HUES6 (cell line): ENCODE data around the gene ERN1.

Source experiments
- H3K27ac ChIP-seq: 2 replicates; pipeline ENCODE4 v1.7.0; 2013; ENCODE audit warnings: low read depth, mild to moderate bottlenecking, low read length, inconsistent platforms
- H3K27me3 ChIP-seq: 2 replicates; pipeline ENCODE4 v1.6.1; 2013; ENCODE audit warnings: low read length; ENCODE audit not compliant: control insufficient read depth, insufficient read depth
- H3K36me3 ChIP-seq: 2 replicates; pipeline ENCODE4 v1.6.1; 2013; ENCODE audit warnings: low read length; ENCODE audit not compliant: control insufficient read depth, insufficient read depth
- H3K4me1 ChIP-seq: 2 replicates; pipeline ENCODE4 v1.6.1; 2013; ENCODE audit warnings: low read length; ENCODE audit not compliant: control insufficient read depth, insufficient read depth
- H3K4me3 ChIP-seq: 2 replicates; pipeline ENCODE4 v1.5.1; 2013; ENCODE audit warnings: low read depth, low read length
- H3K9ac ChIP-seq: one replicate; pipeline ENCODE4 v1.6.1; 2013; ENCODE audit warnings: mild to moderate bottlenecking, low read length
- H3K9me3 ChIP-seq: 2 replicates; pipeline ENCODE4 v1.6.1; 2013; ENCODE audit warnings: low read depth, low read length; ENCODE audit not compliant: control insufficient read depth, insufficient read depth

Gene ERN1

DNA sequence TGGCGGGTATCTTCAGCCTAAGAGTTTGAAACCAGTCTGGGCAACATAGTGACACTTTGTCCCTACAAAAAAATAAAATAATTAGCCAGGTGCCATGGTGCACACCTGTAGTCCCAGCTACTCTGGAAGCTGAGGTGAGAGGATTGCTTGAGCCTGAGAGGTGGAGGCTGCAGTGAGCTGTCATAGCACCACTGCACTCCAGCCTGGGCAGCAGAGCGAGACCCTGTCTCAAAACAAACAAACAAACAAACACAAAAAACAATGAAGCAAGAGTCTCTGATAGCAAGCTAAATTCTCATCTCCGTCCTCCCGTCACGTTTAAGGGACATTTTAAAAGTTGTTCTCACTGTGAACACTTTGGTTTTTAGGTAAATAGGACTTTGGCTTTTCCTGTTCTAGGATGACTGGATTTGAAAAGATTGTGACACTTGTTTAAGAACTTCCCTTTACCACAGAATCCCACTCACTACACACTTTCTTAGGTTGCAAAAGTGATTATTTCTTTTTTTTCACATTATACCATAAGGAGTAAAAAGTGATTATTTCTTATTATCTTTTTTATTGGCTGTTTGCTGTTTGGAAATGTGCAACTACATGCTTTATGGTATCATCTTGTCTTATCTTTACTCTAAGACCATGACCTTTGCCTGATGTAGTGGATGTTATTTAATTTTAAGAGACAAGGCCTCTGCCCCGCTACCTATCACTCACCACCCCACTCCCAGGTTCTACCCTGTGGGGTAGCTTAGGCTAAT is 4.4 kb upstream of the ERN1 start:
- peaks cover 6% of the 10 kb centered on the region; the same call in 1 of the 2 replicates for H3K4me1 ChIP-seq

DNA sequence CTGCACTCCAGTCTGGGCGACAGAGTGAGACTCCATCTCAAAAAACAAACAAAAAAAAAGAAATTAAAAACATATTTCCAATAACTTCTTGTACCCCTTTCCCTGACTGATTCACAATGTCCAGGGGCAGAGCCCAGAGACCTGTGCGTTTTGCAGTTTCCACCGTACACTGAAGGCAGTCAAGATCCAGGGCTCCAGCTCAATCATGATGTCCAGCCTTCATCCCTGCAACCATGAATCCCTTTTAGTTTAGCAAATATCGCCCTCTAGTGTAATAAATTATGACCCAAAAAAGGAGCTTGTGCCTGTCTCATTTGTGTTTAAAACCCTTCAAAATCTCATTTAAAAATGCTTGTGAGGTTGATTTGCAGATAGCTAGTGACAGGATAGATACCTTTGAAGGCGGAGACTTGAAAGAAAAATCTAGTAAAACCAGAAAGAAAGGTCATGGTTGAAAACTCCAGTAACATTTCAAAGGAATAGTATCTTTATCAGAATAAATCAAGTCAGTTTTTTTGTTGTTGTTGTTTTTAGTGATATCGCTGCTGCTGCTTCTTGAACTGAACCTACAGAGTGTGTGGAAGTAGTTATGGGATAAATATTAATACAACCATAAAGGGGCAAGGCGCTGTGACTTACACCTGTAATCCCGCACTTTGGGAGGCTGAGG is 3.7 kb upstream of the ERN1 start:
- H3K27ac ChIP-seq, result no peak overlapping the region
- H3K27me3 ChIP-seq, result peaks cover 21% of the 10 kb centered on the region
- H3K4me3 ChIP-seq, result no peak overlapping the region
- no peak overlapping the region for H3K9ac ChIP-seq
- no peaks in the 10 kb centered on the region for H3K36me3 ChIP-seq
- no peaks in the 10 kb centered on the region for H3K9me3 ChIP-seq
- peaks cover 12% of the 10 kb centered on the region; the same call in 1 of the 2 replicates for H3K4me1 ChIP-seq

More for the DNA sequence above, 4.4 kb upstream of the ERN1 start:
- Histone ChIP-seq H3K36me3 (no peaks in the 10 kb centered on the region), H3K27me3 (peaks cover 15% of the 10 kb centered on the region), H3K9ac (no peak overlapping the region), H3K9me3 (no peaks in the 10 kb centered on the region), H3K27ac (no peak overlapping the region), H3K4me3 (no peak overlapping the region)

DNA sequence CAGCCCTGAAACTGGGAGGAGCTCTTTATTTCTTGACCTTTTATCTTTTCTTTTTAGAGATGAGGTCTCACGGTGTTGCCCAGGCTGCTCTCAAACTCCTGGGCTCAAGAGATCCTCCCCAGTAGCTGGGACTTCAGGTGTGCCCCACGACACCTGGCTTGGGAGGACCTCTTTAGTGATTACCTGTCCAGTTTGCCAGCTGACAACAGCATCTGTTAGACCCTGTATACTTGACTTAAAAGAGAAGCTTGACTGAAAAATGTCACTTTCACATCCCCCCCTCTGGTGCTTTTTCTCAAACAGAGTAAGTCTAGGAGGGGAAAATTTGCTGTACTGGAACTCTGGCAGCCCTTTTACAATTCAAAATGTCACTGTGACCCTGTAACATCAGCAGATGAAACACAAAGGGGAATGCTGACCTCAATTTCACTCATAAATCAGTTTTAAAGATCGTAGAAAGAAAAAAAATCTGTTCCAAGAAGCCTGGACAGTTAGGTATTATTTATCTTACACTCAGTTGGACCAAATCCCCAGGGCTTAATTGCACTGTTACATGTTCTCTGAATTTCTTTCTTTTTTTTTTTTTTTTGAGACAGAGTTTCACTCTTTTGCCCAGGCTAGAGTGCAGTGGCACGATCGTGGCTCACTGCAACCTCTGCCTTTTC is 1.8 kb upstream of the ERN1 start:
- Histone ChIP-seq H3K4me1 (peaks cover 12% of the 10 kb centered on the region; the same call in 1 of the 2 replicates), H3K9ac (no peak overlapping the region), H3K9me3 (no peaks in the 10 kb centered on the region), H3K4me3 (no peak overlapping the region), H3K27ac (no peak overlapping the region), H3K27me3 (peaks cover 27% of the 10 kb centered on the region), H3K36me3 (no peaks in the 10 kb centered on the region)

DNA sequence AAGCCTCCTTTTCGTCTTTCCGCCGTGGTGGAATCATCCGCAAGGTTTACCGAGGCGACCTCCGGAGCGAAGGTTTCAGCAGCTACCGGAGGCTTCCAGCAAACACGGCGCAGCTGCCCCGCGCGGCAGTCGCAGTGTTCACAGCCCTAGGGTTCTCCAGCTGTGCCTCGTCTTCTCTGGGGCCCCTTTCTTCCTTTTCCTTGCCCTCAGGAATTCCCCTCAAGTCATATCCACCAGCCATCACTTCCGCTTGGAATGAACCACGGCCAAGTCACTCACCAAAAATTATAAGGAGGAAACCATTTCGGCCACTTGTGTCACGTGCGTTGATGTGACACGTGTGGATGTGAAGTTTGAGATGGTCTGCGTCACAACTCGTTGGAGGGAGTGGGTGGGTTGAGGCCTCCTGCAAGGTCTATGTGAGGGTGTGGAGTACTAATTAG is 636 bp upstream of the ERN1 start:
- Histone ChIP-seq H3K9ac (peak overlapping the region; percentile 12), H3K36me3 (no peaks in the 10 kb centered on the region), H3K27me3 (peaks cover 27% of the 10 kb centered on the region), H3K9me3 (no peaks in the 10 kb centered on the region), H3K4me1 (peaks cover 12% of the 10 kb centered on the region; the same call in 1 of the 2 replicates), H3K4me3 (peak overlapping the region; percentile 67), H3K27ac (no peak overlapping the region)

DNA sequence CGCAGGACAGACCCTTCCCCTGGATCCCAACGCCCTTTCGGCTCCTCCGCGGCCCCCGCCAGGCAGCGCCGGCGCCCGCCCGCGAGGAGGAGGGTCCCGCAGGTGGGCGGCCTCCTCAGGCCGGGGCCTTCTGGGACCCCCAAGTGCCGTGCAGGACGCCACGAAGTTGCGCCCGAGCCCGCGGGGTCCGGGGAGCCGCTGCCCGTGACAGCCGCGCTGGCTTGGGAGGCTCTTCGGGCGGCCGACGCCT is 504 bp downstream of the ERN1 start:
- Histone ChIP-seq H3K4me3 (peak overlapping the region; percentile 84), H3K4me1 (peaks cover 12% of the 10 kb centered on the region; the same call in 1 of the 2 replicates), H3K9ac (peak overlapping the region; percentile 76), H3K36me3 (no peaks in the 10 kb centered on the region), H3K27ac (no peak overlapping the region), H3K27me3 (peaks cover 27% of the 10 kb centered on the region), H3K9me3 (no peaks in the 10 kb centered on the region)

DNA sequence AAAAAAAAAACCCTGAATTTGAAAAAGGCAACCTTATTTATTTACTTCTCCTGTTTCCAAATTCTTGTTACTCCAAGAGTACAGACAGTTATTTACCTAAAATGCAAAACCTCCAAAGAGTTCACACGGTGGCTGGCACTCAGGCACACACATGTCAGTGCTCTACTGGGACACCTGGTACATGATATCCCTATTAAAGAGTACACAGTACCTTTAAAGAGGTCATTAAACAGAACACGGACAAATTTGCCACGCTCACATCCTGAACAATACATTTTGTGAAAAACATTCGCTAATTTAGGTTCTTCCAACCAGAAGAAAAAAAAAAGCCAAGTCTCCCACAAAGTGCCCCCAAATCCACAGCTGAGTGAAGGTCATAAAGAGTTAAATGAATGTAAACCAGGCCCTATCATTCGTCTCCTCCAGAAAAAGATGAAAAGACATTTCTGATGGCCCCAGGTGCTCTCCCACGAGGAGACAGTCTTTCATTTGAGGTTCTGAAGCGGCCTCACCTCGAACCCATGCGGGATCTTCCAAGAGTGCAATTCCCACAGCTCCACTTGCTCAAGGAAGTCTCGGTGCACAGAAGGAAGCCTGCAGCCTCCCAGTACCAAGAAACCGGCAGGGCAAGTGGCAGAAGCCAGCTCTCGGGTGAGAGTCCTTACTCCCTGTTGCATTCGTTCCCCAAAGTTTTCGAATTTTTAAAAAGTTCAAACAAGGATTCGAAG is 993 bp downstream of the ERN1 start:
- no peaks in the 10 kb centered on the region for H3K9me3 ChIP-seq
- peak overlapping the region; percentile 84 for H3K4me3 ChIP-seq
- H3K27ac ChIP-seq, result no peak overlapping the region
- H3K27me3 ChIP-seq, result peaks cover 27% of the 10 kb centered on the region
- peaks cover 12% of the 10 kb centered on the region; the same call in 1 of the 2 replicates for H3K4me1 ChIP-seq
- peak overlapping the region; percentile 76 for H3K9ac ChIP-seq
- no peaks in the 10 kb centered on the region for H3K36me3 ChIP-seq

DNA sequence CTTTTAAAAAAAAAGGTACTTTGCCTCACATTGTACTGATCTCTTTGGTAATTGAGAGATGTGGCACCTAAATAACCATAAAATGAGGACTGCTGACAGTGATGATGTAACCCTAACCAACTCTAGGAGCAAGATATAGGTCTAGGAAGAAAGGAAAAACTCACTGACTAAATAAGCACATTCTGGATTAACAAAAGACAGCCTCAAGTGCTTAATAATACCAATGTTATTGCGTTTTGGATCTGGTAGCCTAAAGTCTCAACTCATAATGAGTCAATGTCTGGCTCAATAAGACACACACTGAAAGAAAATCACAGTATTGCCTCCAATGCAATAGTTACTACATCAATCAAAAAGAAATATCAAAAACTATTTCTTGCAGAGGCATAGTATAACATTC is 3.0 kb downstream of the ERN1 start:
- no peak overlapping the region for H3K27ac ChIP-seq

DNA sequence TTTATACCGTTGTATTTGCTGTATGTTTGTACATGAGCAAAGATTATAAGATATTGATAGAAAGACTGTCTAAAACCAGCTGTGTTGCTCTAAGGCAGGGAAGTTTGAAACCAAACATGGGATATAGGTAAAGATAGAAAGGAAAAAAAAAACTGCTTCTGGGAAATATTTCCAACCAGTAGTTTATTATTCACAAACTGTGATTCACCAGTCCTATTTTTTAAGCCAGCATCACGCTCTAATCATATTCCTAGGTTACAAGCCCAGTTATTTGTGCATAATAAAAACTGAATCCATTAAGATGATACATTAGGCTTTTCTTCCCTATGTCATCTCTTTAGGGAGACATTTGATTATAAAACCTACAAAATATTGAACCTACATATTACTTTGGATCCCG is 4.0 kb downstream of the ERN1 start:
- Histone ChIP-seq H3K4me3 (no peak overlapping the region), H3K27me3 (peaks cover 18% of the 10 kb centered on the region), H3K4me1 (peaks cover 12% of the 10 kb centered on the region; the same call in 1 of the 2 replicates), H3K9me3 (no peaks in the 10 kb centered on the region), H3K9ac (no peak overlapping the region), H3K36me3 (no peaks in the 10 kb centered on the region), H3K27ac (no peak overlapping the region)

More for the DNA sequence above, 3.0 kb downstream of the ERN1 start:
- H3K9ac ChIP-seq, result no peak overlapping the region
- no peaks in the 10 kb centered on the region for H3K9me3 ChIP-seq
- H3K4me3 ChIP-seq, result no peak overlapping the region
- H3K36me3 ChIP-seq, result no peaks in the 10 kb centered on the region
- H3K27me3 ChIP-seq, result peaks cover 27% of the 10 kb centered on the region
- peaks cover 12% of the 10 kb centered on the region; the same call in 1 of the 2 replicates for H3K4me1 ChIP-seq

DNA sequence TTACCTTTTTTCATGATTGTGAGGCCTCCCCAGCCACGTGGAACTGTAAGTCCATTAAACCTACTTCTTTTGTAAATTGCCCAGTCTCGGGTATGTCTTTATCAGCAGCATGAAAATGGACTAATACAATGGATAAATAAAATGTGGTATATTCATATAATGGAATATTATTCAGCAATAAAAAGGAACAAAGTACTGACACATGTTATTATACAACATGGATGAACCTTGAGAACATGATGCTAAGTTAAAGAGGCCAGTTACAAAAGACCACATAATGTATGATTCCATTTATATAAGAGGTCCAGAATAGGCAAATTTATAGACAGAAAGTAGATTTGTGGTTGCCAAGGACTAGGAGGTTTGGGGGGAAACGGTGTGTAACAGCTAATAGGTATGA is 5.3 kb downstream of the ERN1 start:
- Histone ChIP-seq H3K9ac (no peak overlapping the region), H3K9me3 (no peaks in the 10 kb centered on the region), H3K27ac (no peak overlapping the region), H3K4me3 (no peak overlapping the region), H3K36me3 (no peaks in the 10 kb centered on the region), H3K4me1 (peaks cover 6% of the 10 kb centered on the region; the same call in 1 of the 2 replicates), H3K27me3 (peaks cover 12% of the 10 kb centered on the region)

DNA sequence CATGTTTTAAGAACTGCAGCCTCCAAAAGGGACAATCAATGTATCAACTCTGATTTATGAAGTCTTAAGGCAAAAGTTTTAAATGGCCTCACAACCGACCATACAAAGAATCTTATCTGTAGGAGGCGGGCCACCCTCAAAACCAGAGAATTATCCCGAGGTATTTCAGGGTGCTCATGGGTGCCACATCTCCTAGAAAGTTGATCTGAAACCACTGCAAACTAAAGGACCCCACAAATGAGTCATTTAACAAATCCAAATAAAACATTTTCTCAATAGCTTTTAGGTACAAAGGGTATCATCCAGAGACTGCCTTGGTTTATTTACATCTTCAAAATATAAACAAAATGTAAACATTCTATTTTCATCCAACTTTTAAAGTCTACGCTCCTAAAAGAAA is 6.8 kb downstream of the ERN1 start:
- H3K9me3 ChIP-seq, result no peaks in the 10 kb centered on the region
- H3K4me1 ChIP-seq, result no peaks in the 10 kb centered on the region
- no peaks in the 10 kb centered on the region; the same call in 1 of the 2 replicates for H3K27me3 ChIP-seq
- H3K27ac ChIP-seq, result no peak overlapping the region
- H3K4me3 ChIP-seq, result no peak overlapping the region
- H3K9ac ChIP-seq, result no peak overlapping the region
- H3K36me3 ChIP-seq, result no peaks in the 10 kb centered on the region
